Measurements from ENCODE around the gene TGM4. TPM values are rescaled to one million over a fixed set of nuclear protein-coding genes. Genes with fewer than 3 reads are reported as not detected.
"Not testable (repeated sequence)": the region's sequence is repeated elsewhere in the genome, so short reads cannot be mapped to it uniquely, and the experiment has no call there.

Gene TGM4
- total RNA-seq, 4 donors from 2014 or later: not detected

- Histone ChIP-seq H3K9me3 (no peaks in the 10 kb centered on the region), H3K36me3 (no peaks in the 10 kb centered on the region), H3K27ac (no peak overlapping the region), H3K27me3 (no peaks in the 10 kb centered on the region), H3K4me1 (peaks cover 0 to 26% (median 8%) of the 10 kb centered on the region in 3 donors), H3K4me3 (no peak overlapping the region)
- WGBS, 2 donors: 70 to 91% methylated on average over 1 of the region's 1 CpG
- intact Hi-C loops (cut with DNase I): no loop called here
- no peak for TF ChIP-seq CTCF (IDR thresholded peaks at IDR 0.05)
- TF ChIP-seq POLR2A (IDR thresholded peaks at IDR 0.05): no peak
- DNase-seq: no peak
Measured at GRCh38 chr3:44848634-44849033, 25.8 kb upstream of the TGM4 start.

- H3K9me3 ChIP-seq: peaks cover 0 to 13% (median 8%) of the 10 kb centered on the region in 3 donors
- intact Hi-C loops (cut with DNase I); H3K36me3 ChIP-seq; H3K27me3 ChIP-seq; H3K27ac ChIP-seq; DNase-seq; H3K4me3 ChIP-seq; H3K4me1 ChIP-seq: not testable (repeated sequence)
- WGBS, 2 donors: 97 to 98% methylated on average over 6 of the region's 6 CpGs
Measured at GRCh38 chr3:44856663-44857062, 17.7 kb upstream of the TGM4 start.

- Histone ChIP-seq H3K36me3 (peaks cover 0 to 9% (median 0%) of the 10 kb centered on the region in 3 donors), H3K27me3 (no peaks in the 10 kb centered on the region), H3K4me3 (no peak overlapping the region), H3K4me1 (peaks cover 6 to 21% (median 7%) of the 10 kb centered on the region in 3 donors), H3K9me3 (peaks cover 0 to 13% (median 8%) of the 10 kb centered on the region in 3 donors), H3K27ac (no peak overlapping the region)
- DNase-seq: no peak
- TF ChIP-seq POLR2A (IDR thresholded peaks at IDR 0.05) (no peak), CTCF (IDR thresholded peaks at IDR 0.05) (no peak)
- intact Hi-C loops (cut with DNase I): loop anchor here (10.0 kb wide), 1 partner anchor 515 kb away; no protein-coding TSS in a partner anchor
- WGBS, 2 donors: 87 to 89% methylated on average over 4 of the region's 4 CpGs
Measured at GRCh38 chr3:44860117-44860516, 14.3 kb upstream of the TGM4 start.

- Histone ChIP-seq H3K36me3 (peaks cover 0 to 24% (median 0%) of the 10 kb centered on the region in 3 donors), H3K9me3 (peaks cover 0 to 7% (median 6%) of the 10 kb centered on the region in 3 donors), H3K27ac (peak within 1 kb of the TSS; percentile 92 to 97 (median 94)), H3K27me3 (no peaks in the 10 kb centered on the region), H3K4me1 (peaks cover 6 to 21% (median 7%) of the 10 kb centered on the region in 3 donors), H3K4me3 (peak within 1 kb of the TSS; percentile 68 to 95 (median 76))
- TF ChIP-seq POLR2A (IDR thresholded peaks at IDR 0.05) (peak in 3 of 4 donors; percentile 50 to 86 (median 67)), CTCF (IDR thresholded peaks at IDR 0.05) (peak in 2 of 6 experiments; percentile 9)
- WGBS, 2 donors: 22% methylated on average over 5 of the region's 91 CpGs; no CpG with 5 or more reads in 1 of the 2 donors
- DNase-seq: peak; percentile 24
- intact Hi-C loops (cut with DNase I): loop anchor here (10.0 kb wide), 1 partner anchor 517 kb away; no protein-coding TSS in a partner anchor
Measured at GRCh38 chr3:44861412-44862225, 12.8 kb upstream of the TGM4 start, which contains the start of gene TMEM42. TSS of gene TMEM42 (plus strand) at chr3:44861912. CDS start at chr3:44861925, 13 bp downstream.

- Histone ChIP-seq H3K4me1 (peaks cover 6 to 21% (median 7%) of the 10 kb centered on the region in 3 donors), H3K27me3 (no peaks in the 10 kb centered on the region), H3K4me3 (peak overlapping the region; percentile 68 to 95 (median 76)), H3K27ac (peak overlapping the region; percentile 92 to 97 (median 94)), H3K36me3 (peaks cover 0 to 30% (median 0%) of the 10 kb centered on the region in 3 donors), H3K9me3 (peaks cover 0 to under 1% (median under 1%) of the 10 kb centered on the region in 3 donors)
- TF ChIP-seq CTCF (IDR thresholded peaks at IDR 0.05) (no peak), POLR2A (IDR thresholded peaks at IDR 0.05) (no peak)
- intact Hi-C loops (cut with DNase I): loop anchor here (10.0 kb wide), 1 partner anchor 517 kb away; no protein-coding TSS in a partner anchor
- 0% methylated on average over 4 to 14 of the region's 25 CpGs for WGBS, 2 donors
- DNase-seq: no peak
Measured at GRCh38 chr3:44862226-44862637, 12.2 kb upstream of the TGM4 start.
